ENCODE results near the gene CDCA5.

The CDCA5 gene

GRCh38 chr11:65131895-65132237 is 48.0 kb upstream of the CDCA5 start:
- no peak overlapping the region for H3K14ac ChIP-seq (ENCODE audit: low read length in 2 of 2)
- peaks cover 26% of the 10 kb centered on the region for H3K79me1 ChIP-seq (replicated peaks; ENCODE audit: low read length, poor library complexity, severe bottlenecking)
- H3K23ac ChIP-seq (ENCODE audit: low read length in 2 of 2), result no peak overlapping the region
- H2BK15ac ChIP-seq (ENCODE audit: low read depth, poor library complexity, severe bottlenecking), result no peak overlapping the region
- no peak for DNase-seq
- no peak overlapping the region for H2BK12ac ChIP-seq (ENCODE audit: low read length in 2 of 2)
- H3K36me3 ChIP-seq (ENCODE audit: control insufficient read depth in 1 of 2, insufficient read depth in 2 of 2, low read depth in 1 of 2, low read length in 2 of 2), result peaks cover 57 to 60% of the 10 kb centered on the region in 2 experiments
- no peaks in the 10 kb centered on the region for H3K27me3 ChIP-seq (ENCODE audit: control insufficient read depth in 1 of 2, insufficient read depth in 1 of 2, low read length in 2 of 2)
- H3K9ac ChIP-seq (ENCODE audit: low read length), result peak overlapping the region; percentile 30
- 96% methylated on average over 5 of the region's 6 CpGs for WGBS
- no peak overlapping the region for H3K18ac ChIP-seq (ENCODE audit: low read depth in 1 of 2, low read length in 2 of 2)
- no peaks in the 10 kb centered on the region for H3K9me3 ChIP-seq (ENCODE audit: control insufficient read depth, low read length)
- no peak overlapping the region for H2AFZ ChIP-seq (ENCODE audit: low read depth, low read length)
- H3K27ac ChIP-seq (ENCODE audit: low read length, poor library complexity, severe bottlenecking), result no peak overlapping the region
- no peak overlapping the region for H2AK5ac ChIP-seq (ENCODE audit: low read length, severe bottlenecking)
- no peak overlapping the region for H2BK5ac ChIP-seq (ENCODE audit: low read depth, low read length, poor library complexity, severe bottlenecking)
- H4K8ac ChIP-seq (ENCODE audit: low read length), result no peak overlapping the region
- no peak overlapping the region for H3K4me3 ChIP-seq (ENCODE audit: insufficient read depth in 1 of 2, low read depth in 1 of 2, low read length in 2 of 2)
- H3K4ac ChIP-seq (ENCODE audit: low read depth in 1 of 2, low read length in 2 of 2), result no peak overlapping the region
- peaks cover 23% of the 10 kb centered on the region for H3K4me1 ChIP-seq (ENCODE audit: control insufficient read depth, insufficient read depth, low read depth, low read length)
- no peak overlapping the region for H3K4me2 ChIP-seq (ENCODE audit: low read length, poor library complexity, severe bottlenecking)
- no peak overlapping the region for H4K91ac ChIP-seq (ENCODE audit: low read length)
- H2BK120ac ChIP-seq (ENCODE audit: low read depth, low read length), result no peak overlapping the region

- H2AFZ ChIP-seq (ENCODE audit: low read depth, low read length), result no peak overlapping the region
- DNase-seq, result no peak
- no peaks in the 10 kb centered on the region for H3K27me3 ChIP-seq (ENCODE audit: control insufficient read depth in 1 of 2, insufficient read depth in 1 of 2, low read length in 2 of 2)
- H3K27ac ChIP-seq (ENCODE audit: low read length, poor library complexity, severe bottlenecking), result no peak overlapping the region
- H3K4me3 ChIP-seq (ENCODE audit: insufficient read depth in 1 of 2, low read depth in 1 of 2, low read length in 2 of 2), result no peak overlapping the region
- no peak overlapping the region for H3K23ac ChIP-seq (ENCODE audit: low read length in 2 of 2)
- no peak overlapping the region for H3K9ac ChIP-seq (ENCODE audit: low read length)
- no peak overlapping the region for H3K4me2 ChIP-seq (ENCODE audit: low read length, poor library complexity, severe bottlenecking)
- H3K14ac ChIP-seq (ENCODE audit: low read length in 2 of 2), result no peak overlapping the region
- no peak overlapping the region for H4K91ac ChIP-seq (ENCODE audit: low read length)
- H2BK120ac ChIP-seq (ENCODE audit: low read depth, low read length), result no peak overlapping the region
- H3K18ac ChIP-seq (ENCODE audit: low read depth in 1 of 2, low read length in 2 of 2), result no peak overlapping the region
- 88% methylated on average over 3 of the region's 3 CpGs for WGBS
- no peaks in the 10 kb centered on the region for H3K9me3 ChIP-seq (ENCODE audit: control insufficient read depth, low read length)
- peaks cover 28% of the 10 kb centered on the region for H3K79me1 ChIP-seq (replicated peaks; ENCODE audit: low read length, poor library complexity, severe bottlenecking)
- no peak overlapping the region for H3K4ac ChIP-seq (ENCODE audit: low read depth in 1 of 2, low read length in 2 of 2)
- no peak overlapping the region for H2BK5ac ChIP-seq (ENCODE audit: low read depth, low read length, poor library complexity, severe bottlenecking)
- peaks cover 23% of the 10 kb centered on the region for H3K4me1 ChIP-seq (ENCODE audit: control insufficient read depth, insufficient read depth, low read depth, low read length)
- no peak overlapping the region for H4K8ac ChIP-seq (ENCODE audit: low read length)
- no peak overlapping the region for H2BK15ac ChIP-seq (ENCODE audit: low read depth, poor library complexity, severe bottlenecking)
- H2AK5ac ChIP-seq (ENCODE audit: low read length, severe bottlenecking), result no peak overlapping the region
- H2BK12ac ChIP-seq (ENCODE audit: low read length in 2 of 2), result no peak overlapping the region
- peaks cover 62 to 65% of the 10 kb centered on the region in 2 experiments for H3K36me3 ChIP-seq (ENCODE audit: control insufficient read depth in 1 of 2, insufficient read depth in 2 of 2, low read depth in 1 of 2, low read length in 2 of 2)
Measured at GRCh38 chr11:65131417-65131776, 47.6 kb upstream of the CDCA5 start.

- no peak overlapping the region for H2AK5ac ChIP-seq (ENCODE audit: low read length, severe bottlenecking)
- no peak for DNase-seq
- no peak overlapping the region for H3K4ac ChIP-seq (ENCODE audit: low read depth in 1 of 2, low read length in 2 of 2)
- H2BK5ac ChIP-seq (ENCODE audit: low read depth, low read length, poor library complexity, severe bottlenecking), result no peak overlapping the region
- H3K9ac ChIP-seq (ENCODE audit: low read length), result no peak overlapping the region
- peaks cover 28% of the 10 kb centered on the region for H3K79me1 ChIP-seq (replicated peaks; ENCODE audit: low read length, poor library complexity, severe bottlenecking)
- H3K27ac ChIP-seq (ENCODE audit: low read length, poor library complexity, severe bottlenecking), result no peak overlapping the region
- no peak overlapping the region for H3K4me2 ChIP-seq (ENCODE audit: low read length, poor library complexity, severe bottlenecking)
- 97% methylated on average over 19 of the region's 19 CpGs for WGBS
- H4K8ac ChIP-seq (ENCODE audit: low read length), result no peak overlapping the region
- H2AFZ ChIP-seq (ENCODE audit: low read depth, low read length), result no peak overlapping the region
- H3K36me3 ChIP-seq (ENCODE audit: control insufficient read depth in 1 of 2, insufficient read depth in 2 of 2, low read depth in 1 of 2, low read length in 2 of 2), result peaks cover 68 to 71% of the 10 kb centered on the region in 2 experiments
- no peak overlapping the region for H4K91ac ChIP-seq (ENCODE audit: low read length)
- no peak overlapping the region for H3K23ac ChIP-seq (ENCODE audit: low read length in 2 of 2)
- H3K9me3 ChIP-seq (ENCODE audit: control insufficient read depth, low read length), result no peaks in the 10 kb centered on the region
- peaks cover 23% of the 10 kb centered on the region for H3K4me1 ChIP-seq (ENCODE audit: control insufficient read depth, insufficient read depth, low read depth, low read length)
- no peaks in the 10 kb centered on the region for H3K27me3 ChIP-seq (ENCODE audit: control insufficient read depth in 1 of 2, insufficient read depth in 1 of 2, low read length in 2 of 2)
- H3K14ac ChIP-seq (ENCODE audit: low read length in 2 of 2), result no peak overlapping the region
- H2BK12ac ChIP-seq (ENCODE audit: low read length in 2 of 2), result no peak overlapping the region
- no peak overlapping the region for H3K18ac ChIP-seq (ENCODE audit: low read depth in 1 of 2, low read length in 2 of 2)
- H3K4me3 ChIP-seq (ENCODE audit: insufficient read depth in 1 of 2, low read depth in 1 of 2, low read length in 2 of 2), result no peak overlapping the region
- H2BK15ac ChIP-seq (ENCODE audit: low read depth, poor library complexity, severe bottlenecking), result no peak overlapping the region
- H2BK120ac ChIP-seq (ENCODE audit: low read depth, low read length), result no peak overlapping the region
Measured at GRCh38 chr11:65130631-65131416, 47.0 kb upstream of the CDCA5 start.

GRCh38 chr11:65129649-65130441 is 46.0 kb upstream of the CDCA5 start:
- H3K27me3 ChIP-seq (ENCODE audit: control insufficient read depth in 1 of 2, insufficient read depth in 1 of 2, low read length in 2 of 2), result no peaks in the 10 kb centered on the region
- no peak overlapping the region for H2AK5ac ChIP-seq (ENCODE audit: low read length, severe bottlenecking)
- H3K4ac ChIP-seq (ENCODE audit: low read depth in 1 of 2, low read length in 2 of 2), result no peak overlapping the region
- peaks cover 16% of the 10 kb centered on the region for H3K4me1 ChIP-seq (ENCODE audit: control insufficient read depth, insufficient read depth, low read depth, low read length)
- H4K8ac ChIP-seq (ENCODE audit: low read length), result no peak overlapping the region
- H3K23ac ChIP-seq (ENCODE audit: low read length in 2 of 2), result no peak overlapping the region
- 98% methylated on average over 12 of the region's 13 CpGs for WGBS
- H4K91ac ChIP-seq (ENCODE audit: low read length), result no peak overlapping the region
- no peak overlapping the region for H2BK5ac ChIP-seq (ENCODE audit: low read depth, low read length, poor library complexity, severe bottlenecking)
- H2BK12ac ChIP-seq (ENCODE audit: low read length in 2 of 2), result no peak overlapping the region
- peaks cover 33% of the 10 kb centered on the region for H3K79me1 ChIP-seq (replicated peaks; ENCODE audit: low read length, poor library complexity, severe bottlenecking)
- H3K9me3 ChIP-seq (ENCODE audit: control insufficient read depth, low read length), result no peaks in the 10 kb centered on the region
- H2BK120ac ChIP-seq (ENCODE audit: low read depth, low read length), result no peak overlapping the region
- H2AFZ ChIP-seq (ENCODE audit: low read depth, low read length), result no peak overlapping the region
- H3K27ac ChIP-seq (ENCODE audit: low read length, poor library complexity, severe bottlenecking), result no peak overlapping the region
- no peak overlapping the region for H3K4me2 ChIP-seq (ENCODE audit: low read length, poor library complexity, severe bottlenecking)
- no peak overlapping the region for H2BK15ac ChIP-seq (ENCODE audit: low read depth, poor library complexity, severe bottlenecking)
- no peak for DNase-seq
- no peak overlapping the region for H3K18ac ChIP-seq (ENCODE audit: low read depth in 1 of 2, low read length in 2 of 2)
- H3K14ac ChIP-seq (ENCODE audit: low read length in 2 of 2), result no peak overlapping the region
- no peak overlapping the region for H3K4me3 ChIP-seq (ENCODE audit: insufficient read depth in 1 of 2, low read depth in 1 of 2, low read length in 2 of 2)
- H3K9ac ChIP-seq (ENCODE audit: low read length), result no peak overlapping the region
- peaks cover 77 to 81% of the 10 kb centered on the region in 2 experiments for H3K36me3 ChIP-seq (ENCODE audit: control insufficient read depth in 1 of 2, insufficient read depth in 2 of 2, low read depth in 1 of 2, low read length in 2 of 2)
